Skeletal muscle tissue (tissue), 4 donors: ENCODE results near the gene TET3. TPM values are rescaled to one million over a fixed set of nuclear protein-coding genes. Genes with fewer than 3 reads are reported as not detected.

Experiments
- H3K27ac ChIP-seq: one replicate; pipeline ENCODE4 v1.7.0; 2013; ENCODE audit warnings: mild to moderate bottlenecking, low read depth, low read length, inconsistent platforms
- H3K27me3 ChIP-seq, 3 donors: one replicate each; pipeline ENCODE4 v1.7.0; 2013; ENCODE audit warnings: low read length in 3 of 3; ENCODE audit not compliant: control insufficient read depth in 3 of 3, insufficient read depth in 3 of 3
- H3K36me3 ChIP-seq, 3 donors: one replicate each; pipeline ENCODE4 v1.7.0; 2013; ENCODE audit warnings: low read length in 3 of 3; ENCODE audit not compliant: control insufficient read depth in 3 of 3, insufficient read depth in 3 of 3
- H3K4me1 ChIP-seq, 3 donors: one replicate each; pipeline ENCODE4 v1.7.0; 2013; ENCODE audit warnings: low read length in 3 of 3, mild to moderate bottlenecking in 3 of 3; ENCODE audit not compliant: control insufficient read depth in 3 of 3, insufficient read depth in 3 of 3
- H3K4me3 ChIP-seq, 3 donors: one replicate each; pipeline ENCODE4 v1.7.0; 2013; ENCODE audit warnings: low read length in 3 of 3
- H3K9ac ChIP-seq, 3 donors: one replicate each; pipeline ENCODE4 v1.7.0; 2013; ENCODE audit warnings: low read length in 3 of 3, mild to moderate bottlenecking in 3 of 3, moderate library complexity in 2 of 3, low read depth in 1 of 3
- H3K9me3 ChIP-seq, 3 donors: one replicate each; pipeline ENCODE4 v1.7.0; 2013; ENCODE audit warnings: low read length in 3 of 3; ENCODE audit not compliant: control insufficient read depth in 3 of 3
- total RNA-seq: library from RNA; depleted of rRNA; stranded (reverse); fragments of >200 nt; gene quantifications from one replicate; pipeline ENCODE4 v1.2.3, GENCODE V29; 2014
- donor health status: Osteomylitis.

Gene TET3
- total RNA-seq, 1 donor from 2014 or later = 6.8 TPM

DNA sequence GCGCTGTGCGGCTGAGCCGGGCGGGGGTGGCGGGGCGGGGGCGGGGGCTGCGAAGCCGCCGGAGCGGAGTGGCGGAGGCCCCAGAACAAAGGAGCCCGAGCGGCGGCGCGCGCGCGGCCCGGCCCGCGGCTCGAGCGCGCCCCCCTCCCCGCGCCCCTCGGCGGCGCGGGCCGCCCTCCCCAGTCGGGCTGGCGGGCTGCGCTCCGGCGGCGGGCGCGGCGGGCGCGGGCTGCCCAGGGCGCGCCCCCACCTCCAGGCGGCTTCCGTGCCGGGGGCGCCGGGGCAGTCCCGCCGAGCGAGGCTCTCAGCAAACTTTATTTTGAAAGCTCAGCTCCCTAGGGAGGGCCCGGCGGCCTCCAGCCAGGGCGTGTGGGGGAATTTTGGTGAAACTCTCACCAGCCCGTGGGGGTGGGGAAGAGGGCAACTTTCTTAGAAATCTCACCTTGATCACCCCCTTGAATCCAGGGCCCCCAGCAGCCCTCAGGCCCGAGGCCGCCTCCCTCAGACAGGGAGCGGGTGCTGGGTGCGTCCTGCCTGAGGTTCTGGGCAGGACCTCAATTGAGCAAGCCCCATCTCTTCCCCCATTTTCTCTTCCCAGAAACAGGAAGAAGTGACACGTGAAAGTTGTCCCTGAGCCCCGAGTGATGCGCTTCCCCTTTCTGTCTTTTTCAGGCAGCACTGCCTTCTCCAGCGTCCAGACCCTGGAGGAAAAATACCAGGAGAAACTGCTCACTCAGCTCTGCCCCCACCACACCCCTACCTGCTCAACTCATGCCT lies 786 bp downstream of the TET3 start:
- no peaks in the 10 kb centered on the region for H3K27me3 ChIP-seq
- peak overlapping the region; percentile 52 to 68 (median 63) for H3K4me3 ChIP-seq
- H3K9me3 ChIP-seq = no peaks in the 10 kb centered on the region
- peaks cover 0 to 3% (median 0%) of the 10 kb centered on the region in 3 donors for H3K36me3 ChIP-seq
- H3K27ac ChIP-seq = no peak overlapping the region
- H3K9ac ChIP-seq = peak overlapping the region; percentile 40 to 74 (median 64)
- peaks cover 51 to 65% (median 52%) of the 10 kb centered on the region in 3 donors for H3K4me1 ChIP-seq

DNA sequence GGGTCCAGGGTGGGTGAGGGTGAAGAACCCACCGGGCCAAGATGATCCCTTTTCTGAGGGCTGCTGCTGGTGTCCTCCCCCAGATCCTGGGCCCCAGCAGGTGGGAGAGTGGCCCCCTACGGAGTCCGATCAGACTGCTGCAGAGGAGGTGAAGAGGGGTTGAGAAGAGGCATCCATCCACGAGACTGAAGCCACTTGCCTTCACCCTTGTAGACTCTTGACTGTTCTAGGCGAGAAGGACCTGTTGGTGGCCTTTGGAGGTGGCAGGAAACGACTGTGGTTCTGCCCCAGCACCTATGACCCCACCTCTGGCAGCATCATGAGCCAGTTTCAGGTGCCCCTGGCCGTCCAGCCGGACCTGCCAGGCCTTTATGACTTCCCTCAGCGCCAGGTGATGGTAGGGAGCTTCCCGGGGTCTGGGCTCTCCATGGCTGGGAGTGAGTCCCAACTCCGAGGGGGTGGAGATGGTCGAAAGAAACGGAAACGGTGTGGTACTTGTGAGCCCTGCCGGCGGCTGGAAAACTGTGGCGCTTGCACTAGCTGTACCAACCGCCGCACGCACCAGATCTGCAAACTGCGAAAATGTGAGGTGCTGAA lies 1.5 kb downstream of the TET3 start:
- H3K36me3 ChIP-seq = peaks cover 0 to 3% (median 0%) of the 10 kb centered on the region in 3 donors
- H3K9ac ChIP-seq = peak overlapping the region in 1 of 3 donors; percentile 74
- H3K9me3 ChIP-seq = no peaks in the 10 kb centered on the region
- H3K27me3 ChIP-seq = no peaks in the 10 kb centered on the region
- H3K4me3 ChIP-seq = peak overlapping the region; percentile 52 to 68 (median 63)
- H3K27ac ChIP-seq = no peak overlapping the region
- peaks cover 46 to 59% (median 50%) of the 10 kb centered on the region in 3 donors for H3K4me1 ChIP-seq

- no peak overlapping the region for H3K27ac ChIP-seq
- H3K9ac ChIP-seq = peak overlapping the region in 1 of 3 donors; percentile 47
- peaks cover 0 to 3% (median 0%) of the 10 kb centered on the region in 3 donors for H3K36me3 ChIP-seq
- H3K4me1 ChIP-seq = peaks cover 38 to 48% (median 39%) of the 10 kb centered on the region in 3 donors
- no peaks in the 10 kb centered on the region for H3K27me3 ChIP-seq
- no peaks in the 10 kb centered on the region for H3K9me3 ChIP-seq
- H3K4me3 ChIP-seq = peak overlapping the region; percentile 13 to 50 (median 49)
These were observed 2.6 kb downstream of the TET3 start for GRCh38 chr2:73987109-73987947.

- Histone ChIP-seq H3K36me3 (peaks cover 0 to 3% (median 0%) of the 10 kb centered on the region in 3 donors), H3K27me3 (no peaks in the 10 kb centered on the region), H3K27ac (no peak overlapping the region), H3K9ac (peak overlapping the region in 1 of 3 donors; percentile 47), H3K4me3 (peak overlapping the region; percentile 13 to 50 (median 35)), H3K9me3 (no peaks in the 10 kb centered on the region), H3K4me1 (peaks cover 34 to 43% (median 35%) of the 10 kb centered on the region in 3 donors)
These were observed 3.4 kb downstream of the TET3 start for GRCh38 chr2:73987948-73988700.

DNA sequence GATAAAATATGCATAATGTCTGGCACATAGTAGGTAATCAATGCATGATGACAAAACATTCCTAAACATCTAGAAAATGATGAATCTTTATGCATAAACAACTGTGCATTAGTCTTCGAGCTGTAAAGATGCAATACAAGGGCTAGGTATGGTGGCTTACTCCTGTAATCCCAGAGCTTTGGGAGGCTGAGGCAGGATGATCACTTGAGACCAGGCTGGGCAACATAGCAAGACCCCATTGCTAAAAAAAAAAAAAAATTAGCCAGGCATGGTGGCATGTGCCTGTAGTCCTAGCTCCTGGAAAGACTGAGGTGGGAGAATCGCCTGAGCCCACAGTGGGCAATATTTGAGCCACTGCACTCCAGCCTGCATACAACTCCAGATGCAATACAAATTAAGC lies 5.3 kb downstream of the TET3 start:
- no peak overlapping the region for H3K4me3 ChIP-seq
- no peak overlapping the region for H3K27ac ChIP-seq
- H3K4me1 ChIP-seq = peaks cover 24 to 35% (median 24%) of the 10 kb centered on the region in 3 donors
- H3K36me3 ChIP-seq = peaks cover 0 to 3% (median 0%) of the 10 kb centered on the region in 3 donors
- H3K9ac ChIP-seq = peak overlapping the region in 1 of 3 donors; percentile 25
- H3K9me3 ChIP-seq = no peaks in the 10 kb centered on the region
- no peaks in the 10 kb centered on the region for H3K27me3 ChIP-seq

DNA sequence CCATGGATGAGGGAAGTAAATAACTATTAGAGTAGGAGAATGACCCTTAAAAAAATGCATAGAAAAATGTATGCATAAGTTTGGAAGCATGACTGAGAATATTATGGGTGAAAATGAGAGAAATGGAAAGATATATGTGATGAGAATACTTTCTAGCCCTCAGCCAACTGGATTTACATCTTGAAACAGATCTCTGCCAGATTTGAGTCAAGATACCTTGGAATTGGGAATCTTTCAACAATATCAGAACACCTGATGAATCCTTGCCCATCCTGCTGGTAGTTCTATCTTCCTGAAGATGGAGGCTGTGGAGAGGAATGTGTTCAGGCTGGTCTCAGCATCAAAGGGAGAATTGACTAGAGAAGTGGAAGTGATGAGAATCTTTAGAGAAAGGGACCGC lies 5.8 kb downstream of the TET3 start:
- Histone ChIP-seq H3K9me3 (no peaks in the 10 kb centered on the region), H3K36me3 (peaks cover 0 to 3% (median 0%) of the 10 kb centered on the region in 3 donors), H3K4me1 (peaks cover 24 to 34% (median 24%) of the 10 kb centered on the region in 3 donors), H3K27me3 (no peaks in the 10 kb centered on the region), H3K27ac (no peak overlapping the region), H3K9ac (peak overlapping the region in 1 of 3 donors; percentile 25), H3K4me3 (no peak overlapping the region)

GRCh38 chr2:73992036-73992435 lies 7.3 kb downstream of the TET3 start:
- Histone ChIP-seq H3K4me1 (peaks cover 14 to 19% (median 14%) of the 10 kb centered on the region in 3 donors), H3K9ac (no peak overlapping the region), H3K4me3 (no peak overlapping the region), H3K36me3 (no peaks in the 10 kb centered on the region), H3K27ac (no peak overlapping the region), H3K27me3 (no peaks in the 10 kb centered on the region), H3K9me3 (no peaks in the 10 kb centered on the region)

GRCh38 chr2:73993376-73993775 lies 8.7 kb downstream of the TET3 start:
- H3K4me1 ChIP-seq = peaks cover under 1 to 6% (median 1%) of the 10 kb centered on the region in 3 donors
- no peak overlapping the region for H3K27ac ChIP-seq

GRCh38 chr2:73993778-73994177 lies 9.1 kb downstream of the TET3 start:
- peaks cover 0 to 3% (median 0%) of the 10 kb centered on the region in 3 donors for H3K4me1 ChIP-seq
- no peaks in the 10 kb centered on the region for H3K36me3 ChIP-seq
- no peaks in the 10 kb centered on the region for H3K27me3 ChIP-seq
- no peak overlapping the region for H3K4me3 ChIP-seq
- no peaks in the 10 kb centered on the region for H3K9me3 ChIP-seq
- H3K9ac ChIP-seq = no peak overlapping the region
- H3K27ac ChIP-seq = no peak overlapping the region

More at GRCh38 chr2:73993376-73993775, 8.7 kb downstream of the TET3 start:
- no peaks in the 10 kb centered on the region for H3K9me3 ChIP-seq
- no peaks in the 10 kb centered on the region for H3K27me3 ChIP-seq
- no peak overlapping the region for H3K4me3 ChIP-seq
- no peak overlapping the region for H3K9ac ChIP-seq
- no peaks in the 10 kb centered on the region for H3K36me3 ChIP-seq
